ENCODE results near the gene UBA5.
A peak's percentile ranks its signal among the peaks of the same experiment; 100 is the strongest.

UBA5 gene

GRCh38 chr3:132723024-132723950 lies 63.2 kb downstream of the UBA5 start:
- no peaks in the 10 kb centered on the region for H4K20me1 ChIP-seq (ENCODE audit: insufficient read depth, low read length)
- no peaks in the 10 kb centered on the region for H3F3A ChIP-seq (ENCODE audit: insufficient read depth, low read length)
- peak overlapping the region; percentile 88 for H3K4me2 ChIP-seq (ENCODE audit: low read depth, low read length)
- peak overlapping the region; percentile 100 for H2AFZ ChIP-seq (ENCODE audit: low read length)
- TF ChIP-seq CTCF (IDR thresholded peaks at IDR 0.05; ENCODE audit: low read length) (no peak), EZH2phosphoT487 (IDR thresholded peaks at IDR 0.05; ENCODE audit: low read length) (no peak), EZH2 (optimal IDR thresholded peaks at IDR 0.05; ENCODE audit: low read depth, low read length) (no peak)
- H3K27ac ChIP-seq (ENCODE audit: low read length), result no peak overlapping the region
- peak; percentile 35 for DNase-seq
- no peaks in the 10 kb centered on the region for H3K36me3 ChIP-seq (replicated peaks; ENCODE audit: insufficient read depth, low read length)
- peaks cover 14% of the 10 kb centered on the region for H3K79me2 ChIP-seq (ENCODE audit: low read length)
- peaks cover 3% of the 10 kb centered on the region; the same call in 1 of the 2 replicates for H3K4me1 ChIP-seq (ENCODE audit: low read length)
- H3K9me3 ChIP-seq (replicated peaks; ENCODE audit: insufficient read depth, low read length), result no peaks in the 10 kb centered on the region
- H3K9ac ChIP-seq (ENCODE audit: low read length), result peak overlapping the region; percentile 48; the same call in 1 of the 2 replicates
- peak overlapping the region; percentile 91 for H3K4me3 ChIP-seq (ENCODE audit: low read length)
- no peaks in the 10 kb centered on the region for H3K27me3 ChIP-seq (replicated peaks; ENCODE audit: insufficient read depth, low read length)
- no peaks in the 10 kb centered on the region for H3K9me2 ChIP-seq (replicated peaks; ENCODE audit: insufficient read depth, low read length)

GRCh38 chr3:132726341-132726823 lies 66.3 kb downstream of the UBA5 start:
- Histone ChIP-seq H3K9me2 (replicated peaks; ENCODE audit: insufficient read depth, low read length) (no peaks in the 10 kb centered on the region), H3K27ac (ENCODE audit: low read length) (no peak overlapping the region), H3K27me3 (replicated peaks; ENCODE audit: insufficient read depth, low read length) (no peaks in the 10 kb centered on the region), H2AFZ (ENCODE audit: low read length) (no peak overlapping the region), H3K79me2 (ENCODE audit: low read length) (peaks cover 4% of the 10 kb centered on the region; the same call in 1 of the 2 replicates), H3K9ac (ENCODE audit: low read length) (no peak overlapping the region), H3K36me3 (replicated peaks; ENCODE audit: insufficient read depth, low read length) (no peaks in the 10 kb centered on the region), H3K4me2 (ENCODE audit: low read depth, low read length) (no peak overlapping the region), H3K4me1 (ENCODE audit: low read length) (peaks cover under 1% of the 10 kb centered on the region; the same call in 1 of the 2 replicates), H4K20me1 (ENCODE audit: insufficient read depth, low read length) (no peaks in the 10 kb centered on the region), H3K4me3 (ENCODE audit: low read length) (no peak overlapping the region), H3K9me3 (replicated peaks; ENCODE audit: insufficient read depth, low read length) (no peaks in the 10 kb centered on the region), H3F3A (ENCODE audit: insufficient read depth, low read length) (no peaks in the 10 kb centered on the region)
- DNase-seq, result peak; percentile 61
- TF ChIP-seq CTCF (IDR thresholded peaks at IDR 0.05; ENCODE audit: low read length) (peak; percentile 77), EZH2 (optimal IDR thresholded peaks at IDR 0.05; ENCODE audit: low read depth, low read length) (no peak)
